RWPE2 (cell line): ENCODE data around the gene PTPRD.

Experiments
- ATAC-seq: fragments of 200-7000 bp; cut with Tn5 transposase; 3 replicates; pipeline ENCODE4 v1.9.1; 2021; ENCODE audit warnings: low read depth
- DNase-seq: peaks from one replicate; pipeline ENCODE4 v3.0.0-alpha.2; 2020; ENCODE audit warnings: low spot score
- H3K27ac ChIP-seq: fragments of 450-650 bp; 2 replicates; pipeline ENCODE4 v1.5.1; 2017; ENCODE audit warnings: mild to moderate bottlenecking; ENCODE audit not compliant: poor library complexity, severe bottlenecking
- H3K27me3 ChIP-seq: fragments of 250-450 bp; sonication (Bioruptor Pico); 2 replicates; pipeline ENCODE4 v1.5.1; 2021; ENCODE audit warnings: mild to moderate bottlenecking, moderate library complexity; ENCODE audit not compliant: insufficient read depth, poor library complexity, severe bottlenecking
- H3K36me3 ChIP-seq: fragments of 250-450 bp; sonication (Bioruptor Pico); 2 replicates; pipeline ENCODE4 v1.5.1; 2020; ENCODE audit warnings: low read depth, mild to moderate bottlenecking, moderate library complexity
- H3K4me1 ChIP-seq: fragments of 250-450 bp; sonication (Bioruptor Pico); 2 replicates; pipeline ENCODE4 v1.5.1; 2021; ENCODE audit warnings: mild to moderate bottlenecking, moderate library complexity; ENCODE audit not compliant: insufficient read depth, poor library complexity, severe bottlenecking
- H3K4me3 ChIP-seq: fragments of 250-450 bp; sonication (Bioruptor Pico); 2 replicates; pipeline ENCODE4 v1.5.1; 2021; ENCODE audit warnings: mild to moderate bottlenecking, moderate library complexity; ENCODE audit not compliant: severe bottlenecking
- H3K9me3 ChIP-seq: fragments of 250-450 bp; sonication (Bioruptor Pico); 2 replicates; pipeline ENCODE4 v1.5.1; 2021; ENCODE audit warnings: mild to moderate bottlenecking, moderate library complexity; ENCODE audit not compliant: severe bottlenecking
- CTCF ChIP-seq: fragments of 450-650 bp; IDR thresholded peaks from one replicate; pipeline ENCODE4 v1.5.1; 2017; ENCODE audit warnings: mild to moderate bottlenecking, moderate library complexity; ENCODE audit not compliant: poor library complexity, severe bottlenecking

Gene PTPRD

GRCh38 chr9:9670454-9670853, 942.3 kb downstream of the PTPRD start:
- H3K27ac ChIP-seq: no peak overlapping the region
- no peaks in the 10 kb centered on the region for H3K36me3 ChIP-seq
- no peak for TF ChIP-seq CTCF
- no peaks in the 10 kb centered on the region for H3K27me3 ChIP-seq
- DNase-seq: no peak
- H3K4me1 ChIP-seq: no peaks in the 10 kb centered on the region
- H3K9me3 ChIP-seq: no peaks in the 10 kb centered on the region
- H3K4me3 ChIP-seq: no peak overlapping the region
- no peak for ATAC-seq

- no peaks in the 10 kb centered on the region for H3K36me3 ChIP-seq
- H3K9me3 ChIP-seq: no peaks in the 10 kb centered on the region
- DNase-seq (no peak), ATAC-seq (no peak)
- no peaks in the 10 kb centered on the region for H3K27me3 ChIP-seq
- H3K27ac ChIP-seq: no peak overlapping the region
- H3K4me3 ChIP-seq: no peak overlapping the region
- no peak for TF ChIP-seq CTCF
- H3K4me1 ChIP-seq: no peaks in the 10 kb centered on the region
Measured at GRCh38 chr9:9645006-9645405, 967.8 kb downstream of the PTPRD start.

- Histone ChIP-seq H3K27ac (no peak overlapping the region), H3K9me3 (no peaks in the 10 kb centered on the region), H3K27me3 (no peaks in the 10 kb centered on the region), H3K4me1 (no peaks in the 10 kb centered on the region), H3K4me3 (no peak overlapping the region), H3K36me3 (no peaks in the 10 kb centered on the region)
- DNase-seq (no peak), ATAC-seq (no peak)
- no peak for TF ChIP-seq CTCF
Measured at GRCh38 chr9:9631284-9631683, 981.5 kb downstream of the PTPRD start.

- no peak overlapping the region for H3K4me3 ChIP-seq
- H3K27ac ChIP-seq: no peak overlapping the region
- no peak for DNase-seq
- H3K27me3 ChIP-seq: no peaks in the 10 kb centered on the region
- no peaks in the 10 kb centered on the region for H3K36me3 ChIP-seq
- no peak for ATAC-seq
- H3K4me1 ChIP-seq: no peaks in the 10 kb centered on the region
- no peaks in the 10 kb centered on the region for H3K9me3 ChIP-seq
- TF ChIP-seq CTCF: no peak
Measured at GRCh38 chr9:9625248-9625647, 987.6 kb downstream of the PTPRD start.

GRCh38 chr9:9623506-9623905, 989.3 kb downstream of the PTPRD start:
- no peaks in the 10 kb centered on the region for H3K36me3 ChIP-seq
- no peak overlapping the region for H3K27ac ChIP-seq
- ATAC-seq: no peak
- DNase-seq: no peak
- H3K4me3 ChIP-seq: no peak overlapping the region
- H3K27me3 ChIP-seq: no peaks in the 10 kb centered on the region
- no peak for TF ChIP-seq CTCF
- no peaks in the 10 kb centered on the region for H3K4me1 ChIP-seq
- H3K9me3 ChIP-seq: no peaks in the 10 kb centered on the region
